ENCODE results near the gene SH3RF2. TPM values are rescaled to one million over a fixed set of nuclear protein-coding genes. Genes with fewer than 3 reads are reported as not detected.
"Not testable (repeated sequence)": the region's sequence is repeated elsewhere in the genome, so short reads cannot be mapped to it uniquely, and the experiment has no call there.

Gene SH3RF2
- total RNA-seq, 2 experiments from 2014 or later, result not detected

DNA sequence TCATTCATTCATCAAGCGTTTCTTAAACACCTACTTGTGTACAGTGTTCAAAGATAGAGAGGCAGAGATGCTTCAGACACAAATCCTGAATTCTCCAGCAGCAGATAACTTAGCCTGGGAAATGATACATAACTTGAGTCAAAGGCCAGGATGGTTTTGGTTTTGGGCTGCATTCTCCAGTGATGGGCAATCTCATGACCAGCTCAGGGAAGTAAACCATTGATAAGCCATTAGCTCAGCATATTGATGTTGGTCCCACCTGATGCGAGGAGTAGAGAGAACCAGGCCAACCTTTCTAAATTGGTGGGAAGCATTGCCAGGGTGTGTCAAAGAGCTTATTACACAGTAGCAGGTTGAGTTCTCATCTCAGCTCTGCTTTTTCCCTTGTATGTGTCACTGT lies 53.0 kb downstream of the SH3RF2 start:
- CTCF ChIA-PET, result no interaction called here
- TF ChIP-seq CTCF (IDR thresholded peaks at IDR 0.05), result no peak
- H3K4me1 Mint-ChIP-seq (ENCODE audit: low read depth), result no peaks in the 10 kb centered on the region
- H3K27ac Mint-ChIP-seq, result no peak overlapping the region
- intact Hi-C loops (cut with micrococcal nuclease), result no loop called here
- POLR2A ChIA-PET, result no interaction called here
- H3K36me3 Mint-ChIP-seq (ENCODE audit: low read depth), result no peaks in the 10 kb centered on the region
- DNase-seq (no peak), ATAC-seq (no peak)
- no peak overlapping the region for H3K4me3 Mint-ChIP-seq
- H3K9me3 Mint-ChIP-seq, result peaks cover 2% of the 10 kb centered on the region
- peaks cover 3% of the 10 kb centered on the region for H3K27me3 Mint-ChIP-seq

GRCh38 chr5:145990170-145990569 lies 53.8 kb downstream of the SH3RF2 start:
- intact Hi-C loops (cut with micrococcal nuclease), result no loop called here
- Mint-ChIP-seq H3K27me3 (peaks cover 3% of the 10 kb centered on the region), H3K9me3 (peaks cover 2% of the 10 kb centered on the region), H3K36me3 (ENCODE audit: low read depth) (no peaks in the 10 kb centered on the region), H3K27ac (no peak overlapping the region), H3K4me3 (no peak overlapping the region), H3K4me1 (ENCODE audit: low read depth) (no peaks in the 10 kb centered on the region)
- ChIA-PET CTCF (no interaction called here), POLR2A (no interaction called here)
- ATAC-seq (no peak), DNase-seq (no peak)
- TF ChIP-seq CTCF (IDR thresholded peaks at IDR 0.05), result no peak

GRCh38 chr5:145991044-145991575 lies 54.7 kb downstream of the SH3RF2 start:
- Mint-ChIP-seq H3K27me3 (peaks cover 3% of the 10 kb centered on the region), H3K36me3 (ENCODE audit: low read depth) (no peaks in the 10 kb centered on the region), H3K9me3 (peaks cover 2% of the 10 kb centered on the region), H3K4me1 (ENCODE audit: low read depth) (no peaks in the 10 kb centered on the region), H3K4me3 (no peak overlapping the region), H3K27ac (no peak overlapping the region)
- no peak for DNase-seq
- CTCF ChIA-PET, result no interaction called here
- intact Hi-C loops (cut with micrococcal nuclease), result no loop called here
- POLR2A ChIA-PET, result no interaction called here
- ATAC-seq, result no peak
- TF ChIP-seq CTCF (IDR thresholded peaks at IDR 0.05), result no peak

DNA sequence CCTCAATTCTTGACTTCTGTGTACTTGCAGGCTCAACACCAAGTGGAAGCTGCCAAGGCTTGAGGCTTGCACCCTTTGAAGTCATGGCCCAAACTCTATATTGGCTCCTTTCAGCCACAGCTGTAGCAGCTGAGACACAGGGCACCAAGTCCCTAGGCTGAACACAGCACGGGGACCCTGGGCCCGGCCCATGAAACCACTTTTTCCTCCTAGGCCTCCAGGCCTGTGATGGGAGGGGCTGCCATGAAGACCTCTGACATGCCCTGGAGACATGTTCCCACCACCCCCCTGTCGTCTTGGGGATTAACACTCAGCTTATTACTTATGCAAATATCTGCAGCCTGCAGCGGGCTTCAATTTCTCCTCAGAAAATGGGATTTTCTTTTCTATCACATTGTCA lies 57.2 kb downstream of the SH3RF2 start:
- H3K4me3 Mint-ChIP-seq; CTCF ChIA-PET; intact Hi-C loops (cut with micrococcal nuclease); H3K4me1 Mint-ChIP-seq (ENCODE audit: low read depth); ATAC-seq; H3K27ac Mint-ChIP-seq; H3K9me3 Mint-ChIP-seq; H3K27me3 Mint-ChIP-seq; H3K36me3 Mint-ChIP-seq (ENCODE audit: low read depth); DNase-seq; POLR2A ChIA-PET: not testable (repeated sequence)

DNA sequence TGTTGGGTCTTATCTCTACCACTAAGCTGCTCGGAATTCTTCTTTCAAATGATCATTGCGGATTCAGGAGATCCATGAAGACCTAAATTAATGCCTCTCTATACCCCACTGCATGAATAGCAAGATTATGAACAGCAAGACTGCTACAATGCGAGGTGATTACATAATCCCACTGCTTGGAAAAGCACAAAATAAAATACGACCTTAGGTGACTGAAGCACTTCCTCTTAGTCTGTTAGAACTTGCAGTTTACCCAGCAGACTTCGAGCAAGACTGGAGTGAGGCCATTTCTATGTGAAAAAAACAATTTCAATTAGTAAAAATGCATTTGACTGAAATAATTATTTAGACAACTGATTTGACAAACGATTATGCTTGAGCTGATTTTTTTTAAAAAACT lies 59.8 kb downstream of the SH3RF2 start:
- Mint-ChIP-seq H3K9me3 (peaks cover 2% of the 10 kb centered on the region), H3K27ac (no peak overlapping the region), H3K36me3 (ENCODE audit: low read depth) (no peaks in the 10 kb centered on the region), H3K4me1 (ENCODE audit: low read depth) (no peaks in the 10 kb centered on the region), H3K4me3 (no peak overlapping the region), H3K27me3 (peaks cover 1% of the 10 kb centered on the region)
- intact Hi-C loops (cut with micrococcal nuclease), result no loop called here
- CTCF ChIA-PET, result no interaction called here
- DNase-seq (no peak), ATAC-seq (no peak)
- no peak for TF ChIP-seq CTCF (IDR thresholded peaks at IDR 0.05)
- POLR2A ChIA-PET, result no interaction called here

DNA sequence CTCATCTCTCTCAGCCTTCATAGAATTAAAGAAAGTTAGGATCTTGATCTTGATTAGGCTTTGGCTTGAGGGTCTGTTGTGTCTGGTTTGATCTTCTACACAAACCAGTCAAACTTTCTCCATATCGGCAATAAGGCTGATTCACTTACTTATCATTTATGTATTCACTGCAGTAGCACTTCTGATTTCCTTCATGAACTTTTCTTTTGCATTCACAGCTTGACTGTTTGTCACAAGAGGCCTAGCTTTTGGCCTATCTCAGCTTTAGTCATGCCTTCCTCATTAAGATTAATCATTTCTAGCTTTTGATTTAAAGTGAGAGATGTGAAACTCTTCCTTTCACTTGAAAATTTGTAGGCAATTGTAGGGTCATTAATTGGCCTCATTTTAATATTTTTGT lies 62.8 kb downstream of the SH3RF2 start:
- ChIA-PET CTCF (no interaction called here), POLR2A (no interaction called here)
- DNase-seq (no peak), ATAC-seq (no peak)
- intact Hi-C loops (cut with micrococcal nuclease), result no loop called here
- TF ChIP-seq CTCF (IDR thresholded peaks at IDR 0.05), result no peak
- no peaks in the 10 kb centered on the region for H3K9me3 Mint-ChIP-seq
- H3K27ac Mint-ChIP-seq, result no peak overlapping the region
- no peak overlapping the region for H3K4me3 Mint-ChIP-seq
- no peaks in the 10 kb centered on the region for H3K4me1 Mint-ChIP-seq (ENCODE audit: low read depth)
- peaks cover 4% of the 10 kb centered on the region for H3K27me3 Mint-ChIP-seq
- no peaks in the 10 kb centered on the region for H3K36me3 Mint-ChIP-seq (ENCODE audit: low read depth)

Data from activated CD8-positive, alpha-beta T cell treated with anti-CD3 and anti-CD28 coated beads for 36 hours (primary cell).